HepG2 (cell line): ENCODE data around the gene SH2D3C. TPM values are rescaled to one million over a fixed set of nuclear protein-coding genes. Genes with fewer than 3 reads are reported as not detected.

Experiments
- ATAC-seq: fragments of 200-7000 bp; cut with Tn5 transposase; 3 replicates; pipeline ENCODE4 v1.9.1; 2020; ENCODE audit warnings: mild to moderate bottlenecking, moderate library complexity
- BruUV-seq: library from RNA; stranded (reverse); fragments of 400-500 nt; replicated peaks from 2 replicates; lab custom pipeline; 2021; lab: Mats Ljungman, UMichigan
- CTCF ChIA-PET: fragments of 300-600 bp; formaldehyde crosslinking; extraction: SDS; loops from one replicate; lab custom pipeline; 2021; ENCODE audit warnings: low total read pairs, inconsistent platforms, low intra/inter-chr PET ratio; lab: Yijun Ruan, JAX
- POLR2A ChIA-PET: fragments of 350-600 bp; sonication (Branson Sonifier 250); formaldehyde crosslinking; loops from one replicate; lab custom pipeline; 2020; ENCODE audit warnings: antibody characterized with exemption, inconsistent platforms; lab: Yijun Ruan, JAX
- DNase-seq: peaks from one replicate; pipeline ENCODE4 v3.0.0-alpha.2; 2015; ENCODE audit warnings: low spot score
- FAIRE-seq: peaks from 3 replicates; lab custom pipeline; 2011; peaks lifted over from hg19 to GRCh38; lab: Jason Lieb, UNC
- H2AFZ ChIP-seq: one replicate; pipeline ENCODE4 v1.6.1; 2011; ENCODE audit warnings: low read length, inconsistent platforms
- H3K27ac ChIP-seq: fragments of 300-600 bp; 3 replicates; pipeline ENCODE4 v1.8.0; 2011; ENCODE audit warnings: mixed run types, mild to moderate bottlenecking, mixed read lengths, low read length, inconsistent platforms; ENCODE audit not compliant: insufficient read depth; ENCODE audit errors: extremely low read length
- H3K27me3 ChIP-seq, 2 experiments: fragments of 200-600 bp in 1 of 2; 2 replicates in 1 of 2; 3 replicates in 1 of 2; pipeline versions ENCODE4 v1.6.0 to v1.8.0; 2011; ENCODE audit warnings: low read length in 2 of 2, mild to moderate bottlenecking in 2 of 2, moderate library complexity in 2 of 2, inconsistent platforms in 1 of 2; ENCODE audit not compliant: insufficient read depth in 2 of 2, control insufficient read depth in 1 of 2
- H3K36me3 ChIP-seq, 2 experiments: fragments of 200-600 bp in 1 of 2; replicated peaks in 1 of 2; 2 replicates in 1 of 2; 3 replicates in 1 of 2; pipeline versions ENCODE4 v1.5.1 to v1.8.0; 2011; ENCODE audit warnings: low read length in 2 of 2, inconsistent platforms in 1 of 2; ENCODE audit not compliant: insufficient read depth in 2 of 2, control insufficient read depth in 1 of 2
- H3K4me1 ChIP-seq: 2 replicates; pipeline ENCODE4 v1.5.1; 2012; ENCODE audit warnings: low read length, inconsistent platforms; ENCODE audit not compliant: insufficient read depth
- H3K4me2 ChIP-seq: 2 replicates; pipeline ENCODE4 v1.6.0; 2011; ENCODE audit warnings: low read depth, low read length, inconsistent platforms
- H3K4me3 ChIP-seq, 3 experiments: fragments of 200-600 bp in 1 of 3; sonication (generic), shearing (Covaris generic) in 1 of 3; replicated peaks in 1 of 3; 2 replicates each; pipeline ENCODE4 v1.5.1; 2011 to 2016; ENCODE audit warnings: low read length in 3 of 3, inconsistent platforms in 2 of 3, low read depth in 2 of 3, mild to moderate bottlenecking in 2 of 3, control low read depth in 1 of 3, mixed read lengths in 1 of 3; ENCODE audit not compliant: insufficient read depth in 1 of 3
- H3K79me2 ChIP-seq: one replicate; pipeline ENCODE4 v1.6.1; 2011; ENCODE audit warnings: low read length, inconsistent platforms; ENCODE audit not compliant: insufficient read depth
- H3K9ac ChIP-seq: 2 replicates; pipeline ENCODE4 v1.6.0; 2011; ENCODE audit warnings: mild to moderate bottlenecking, low read depth, low read length, inconsistent platforms; ENCODE audit not compliant: insufficient read depth
- H3K9me3 ChIP-seq: 2 replicates; pipeline ENCODE4 v1.5.1; 2012; ENCODE audit warnings: mild to moderate bottlenecking, low read length
- H4K20me1 ChIP-seq: 2 replicates; pipeline ENCODE4 v1.6.0; 2011; ENCODE audit warnings: inconsistent platforms, mild to moderate bottlenecking, low read length, moderate library complexity; ENCODE audit not compliant: insufficient read depth
- ATF4 ChIP-seq, 2 experiments: fragments of 450-650 bp in 1 of 2; sonication (generic) in 1 of 2; formaldehyde crosslinking; IDR thresholded peaks; 2 replicates each; pipeline versions ENCODE4 v1.5.0 to v1.8.0; 2020 to 2022; ENCODE audit warnings: mild to moderate bottlenecking in 1 of 2, missing genetic modification reagents in 1 of 2
- CEBPG ChIP-seq: IDR thresholded peaks from 2 replicates; pipeline ENCODE4 v1.6.1; 2016
- MXD3 ChIP-seq: IDR thresholded peaks from 2 replicates; pipeline ENCODE4 v1.6.1; 2016; ENCODE audit warnings: mild to moderate bottlenecking, missing biosample characterization, missing genetic modification reagents
- NONO ChIP-seq, 2 experiments: fragments of 450-650 bp in 1 of 2; sonication (generic) in 1 of 2; formaldehyde crosslinking in 1 of 2; IDR thresholded peaks in 1 of 2; conservative IDR thresholded peaks in 1 of 2; 2 replicates each; pipeline versions ENCODE4 v1.6.1 to v1.8.0; 2017 to 2022; ENCODE audit warnings: mild to moderate bottlenecking in 1 of 2, missing genetic modification reagents in 1 of 2, moderate library complexity in 1 of 2
- PRDM4 ChIP-seq: sonication (generic); formaldehyde crosslinking; IDR thresholded peaks from 2 replicates; pipeline ENCODE4 v1.9.0; 2021; ENCODE audit warnings: missing genetic modification reagents, borderline replicate concordance
- SRY ChIP-seq: sonication (generic); formaldehyde crosslinking; IDR thresholded peaks from 2 replicates; pipeline ENCODE4 v1.8.0; 2022; ENCODE audit warnings: mild to moderate bottlenecking, missing genetic modification reagents
- TAF1 ChIP-seq: sonication (generic); formaldehyde crosslinking; IDR thresholded peaks from 2 replicates; pipeline ENCODE4 v1.4.0; 2020; ENCODE audit warnings: missing genetic modification reagents
- TERF1 ChIP-seq: sonication (generic); formaldehyde crosslinking; IDR thresholded peaks from 2 replicates; pipeline ENCODE4 v1.8.0; 2022; ENCODE audit warnings: mild to moderate bottlenecking, missing genetic modification reagents, moderate library complexity
- ZBTB7B ChIP-seq: sonication (generic); formaldehyde crosslinking; IDR thresholded peaks from 2 replicates; pipeline ENCODE4 v1.4.0; 2020; ENCODE audit warnings: missing genetic modification reagents
- ZNF12 ChIP-seq: sonication (generic); formaldehyde crosslinking; IDR thresholded peaks from 2 replicates; pipeline ENCODE4 v1.5.0; 2020; ENCODE audit warnings: missing genetic modification reagents
- ZNF17 ChIP-seq: sonication (generic); formaldehyde crosslinking; IDR thresholded peaks from 2 replicates; pipeline ENCODE4 v1.5.0; 2020; ENCODE audit warnings: mild to moderate bottlenecking, missing genetic modification reagents
- ZNF484 ChIP-seq: sonication (generic); formaldehyde crosslinking; IDR thresholded peaks from 2 replicates; pipeline ENCODE4 v1.5.1; 2020; ENCODE audit warnings: mild to moderate bottlenecking, low read depth, missing genetic modification reagents, borderline replicate concordance
- ZNF615 ChIP-seq: sonication (generic); formaldehyde crosslinking; IDR thresholded peaks from 2 replicates; pipeline ENCODE4 v1.5.0; 2020; ENCODE audit warnings: mild to moderate bottlenecking, missing genetic modification reagents, borderline replicate concordance
- ZNF850 ChIP-seq: sonication (generic); formaldehyde crosslinking; conservative IDR thresholded peaks from 2 replicates; pipeline ENCODE4 v1.9.0; 2021; ENCODE audit warnings: mild to moderate bottlenecking, missing genetic modification reagents
- WGBS: methylation state at CpG from one replicate; pipeline ENCODE4 v1.1.6; 2017; ENCODE audit warnings: low lambda C conversion rate; 5-methylcytosine and 5-hydroxymethylcytosine counted together
- in situ Hi-C: cut with HindIII; loops from 2 replicates; pipeline ENCODE4 v1.10.0; 2017; ENCODE audit warnings: low pct_unique_long_range_greater_than_20kb; ENCODE audit not compliant: extremely low pct_ligation_motif_present
- intact Hi-C: fragments of 100-400 bp; cut with micrococcal nuclease; formaldehyde crosslinking; loops from one replicate; pipeline ENCODE4 v1.10.0; 2022; ENCODE audit not compliant: unreplicated experiment
- polyA plus RNA-seq, 8 experiments: library from polyadenylated mRNA; depleted of rRNA in 3 of 8; stranded (reverse) in 7 of 8; unstranded in 1 of 8; fragments of >200 nt; fragmentation: Illumina TruSeq in 4 of 8; extraction: Trizol in 4 of 8; gene quantifications; 2 replicates each; pipeline versions ENCODE4 v1.2.1 to v1.2.3, GENCODE V29; 2011 to 2016; ENCODE audit warnings: low read depth in 4 of 8, missing spikeins in 1 of 8, mixed read lengths in 1 of 8; ENCODE audit not compliant: insufficient read depth in 1 of 8
- total RNA-seq, 5 experiments: library from RNA; depleted of rRNA; stranded (reverse); fragments of >200 nt; fragmentation: Illumina TruSeq; extraction: Trizol; gene quantifications; 2 replicates each; pipeline ENCODE4 v1.2.3, GENCODE V29; 2016; ENCODE audit warnings: low read depth in 1 of 5
- TF ChIP-seq, protein P1 (sequence below): sonication (generic); formaldehyde crosslinking; IDR thresholded peaks from 2 replicates; pipeline ENCODE4 v1.4.0; 2020; ENCODE audit warnings: missing genetic modification reagents, borderline replicate concordance

SH2D3C gene
- total and polyA plus RNA-seq, 2 of the 13 experiments (the other 11 are each of a cell fraction or from before 2014, with no cell fraction given), result not detected

DNA sequence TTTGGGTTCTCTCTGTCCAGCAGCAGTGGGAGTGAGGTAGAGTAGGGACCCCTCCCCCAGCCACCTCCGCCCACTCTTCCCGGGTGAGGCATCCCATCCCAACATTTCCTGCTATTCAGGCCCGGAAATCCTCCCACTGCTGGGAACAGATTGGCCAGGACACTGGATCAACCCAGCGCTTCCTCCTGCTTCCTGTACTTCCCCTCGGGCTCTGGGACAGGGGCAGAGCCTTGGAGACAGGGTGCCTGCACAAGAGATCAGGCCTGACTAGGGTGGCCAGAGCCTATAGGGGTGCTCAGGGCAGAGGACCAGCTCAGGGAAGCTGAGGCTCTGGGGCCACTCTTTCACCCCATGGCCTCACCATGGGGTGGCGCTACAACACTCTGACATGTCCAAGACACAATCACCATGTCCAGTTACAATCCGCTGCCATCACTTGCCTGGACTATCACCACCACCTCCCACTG is 14.5 kb downstream of the SH2D3C start (continued):
- no peak for TF ChIP-seq ZBTB7B (CRISPR knock-in tag)

DNA sequence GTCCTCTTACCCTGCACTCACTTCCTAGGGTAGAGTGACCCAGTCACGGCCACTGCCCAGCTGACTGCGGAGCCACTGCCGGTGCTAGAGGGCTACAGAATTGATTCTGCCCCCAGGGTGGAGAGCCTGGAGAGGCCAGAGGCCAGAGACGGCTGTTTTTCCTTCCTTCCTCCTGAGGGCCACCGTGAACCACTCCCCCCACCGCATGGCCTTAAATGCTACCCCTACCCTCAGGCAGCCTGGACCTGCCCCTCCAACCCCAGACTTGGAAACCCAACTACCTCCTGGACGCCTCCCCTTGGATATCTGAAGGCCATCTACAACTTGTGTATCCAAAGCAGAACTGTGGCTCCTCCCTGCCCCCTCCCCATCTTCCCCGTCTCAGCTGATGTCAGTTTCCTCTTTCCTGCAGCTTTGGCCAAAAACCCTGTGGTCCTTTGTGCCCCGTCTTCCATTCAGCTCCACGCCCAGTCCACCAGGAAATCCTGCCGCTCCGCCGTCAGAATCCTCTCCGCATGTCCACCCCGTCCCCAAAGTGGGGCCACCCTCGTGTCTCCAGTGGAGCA is 16.3 kb downstream of the SH2D3C start:
- BruUV-seq, result no TSS peak
- Histone ChIP-seq H3K9ac (no peak overlapping the region), H4K20me1 (no peaks in the 10 kb centered on the region), H3K79me2 (no peaks in the 10 kb centered on the region), H2AFZ (no peak overlapping the region), H3K27ac (no peak overlapping the region), H3K4me3 (no peak overlapping the region), H3K4me2 (no peak overlapping the region), H3K27me3 (peaks cover 0 to 47% of the 10 kb centered on the region in 2 experiments; a peak in 3 of 5 replicates), H3K9me3 (no peaks in the 10 kb centered on the region), H3K4me1 (no peaks in the 10 kb centered on the region), H3K36me3 (no peaks in the 10 kb centered on the region)
- TF ChIP-seq ZNF17 (CRISPR knock-in tag) (no peak), ZNF615 (no peak), ATF4 (CRISPR knock-in tag; IDR thresholded peaks at IDR 0.05) (no peak), SRY (CRISPR knock-in tag) (no peak), NONO (IDR thresholded peaks at IDR 0.05) (no peak), NONO (CRISPR knock-in tag; conservative IDR thresholded peaks at IDR 0.05) (no peak), ZNF484 (no peak), MXD3 (no peak), TAF1 (CRISPR knock-in tag) (no peak), ZNF12 (CRISPR knock-in tag) (no peak), ZNF850 (CRISPR knock-in tag) (no peak), TERF1 (no peak), CEBPG (CRISPR knock-in tag) (no peak), PRDM4 (no peak)
- TF ChIP-seq, protein P1, sequence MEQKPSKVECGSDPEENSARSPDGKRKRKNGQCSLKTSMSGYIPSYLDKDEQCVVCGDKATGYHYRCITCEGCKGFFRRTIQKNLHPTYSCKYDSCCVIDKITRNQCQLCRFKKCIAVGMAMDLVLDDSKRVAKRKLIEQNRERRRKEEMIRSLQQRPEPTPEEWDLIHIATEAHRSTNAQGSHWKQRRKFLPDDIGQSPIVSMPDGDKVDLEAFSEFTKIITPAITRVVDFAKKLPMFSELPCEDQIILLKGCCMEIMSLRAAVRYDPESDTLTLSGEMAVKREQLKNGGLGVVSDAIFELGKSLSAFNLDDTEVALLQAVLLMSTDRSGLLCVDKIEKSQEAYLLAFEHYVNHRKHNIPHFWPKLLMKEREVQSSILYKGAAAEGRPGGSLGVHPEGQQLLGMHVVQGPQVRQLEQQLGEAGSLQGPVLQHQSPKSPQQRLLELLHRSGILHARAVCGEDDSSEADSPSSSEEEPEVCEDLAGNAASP (CRISPR knock-in tag), result no peak
- intact Hi-C loops, result no loop called here
- ChIA-PET POLR2A (no interaction called here), CTCF (no interaction called here)
- WGBS, result 24% methylated on average over 16 of the region's 16 CpGs
- DNase-seq, result no peak
- ATAC-seq, result no peak
- in situ Hi-C loops, result no loop called here
- FAIRE-seq, result no peak
